VCaP (cell line): ENCODE measurements around the gene TWF2.

Source experiments
- H3K27ac ChIP-seq: fragments of 450-650 bp; 2 replicates; pipeline ENCODE4 v1.5.1; 2017
- TF ChIP-seq, protein P1 (sequence below): fragments of 450-650 bp; conservative IDR thresholded peaks from 2 replicates; pipeline ENCODE4 v1.5.1; 2017; ENCODE audit warnings: mild to moderate bottlenecking, moderate library complexity

TWF2 gene

DNA sequence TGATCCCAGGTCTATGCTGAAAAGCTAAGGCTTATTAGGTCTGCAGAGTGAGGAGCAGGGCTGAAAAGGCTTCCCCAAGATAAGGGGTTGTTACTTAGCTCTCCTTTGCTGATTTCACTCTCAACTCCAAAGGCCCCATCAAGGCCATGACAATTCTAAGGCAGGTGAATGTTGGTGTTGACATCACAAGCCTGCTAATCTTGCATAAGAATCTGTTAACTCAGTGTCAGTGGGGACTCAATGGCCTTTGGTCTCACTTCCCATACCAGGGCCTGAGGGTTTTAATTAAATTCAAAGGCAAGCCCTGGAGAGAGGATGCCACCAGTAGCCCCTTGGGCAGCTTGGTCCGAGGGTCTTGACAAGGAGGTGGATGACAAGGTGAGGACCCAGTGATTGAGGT is 50.4 kb downstream of the TWF2 start:
- no peak overlapping the region for H3K27ac ChIP-seq
- TF ChIP-seq, protein P1, sequence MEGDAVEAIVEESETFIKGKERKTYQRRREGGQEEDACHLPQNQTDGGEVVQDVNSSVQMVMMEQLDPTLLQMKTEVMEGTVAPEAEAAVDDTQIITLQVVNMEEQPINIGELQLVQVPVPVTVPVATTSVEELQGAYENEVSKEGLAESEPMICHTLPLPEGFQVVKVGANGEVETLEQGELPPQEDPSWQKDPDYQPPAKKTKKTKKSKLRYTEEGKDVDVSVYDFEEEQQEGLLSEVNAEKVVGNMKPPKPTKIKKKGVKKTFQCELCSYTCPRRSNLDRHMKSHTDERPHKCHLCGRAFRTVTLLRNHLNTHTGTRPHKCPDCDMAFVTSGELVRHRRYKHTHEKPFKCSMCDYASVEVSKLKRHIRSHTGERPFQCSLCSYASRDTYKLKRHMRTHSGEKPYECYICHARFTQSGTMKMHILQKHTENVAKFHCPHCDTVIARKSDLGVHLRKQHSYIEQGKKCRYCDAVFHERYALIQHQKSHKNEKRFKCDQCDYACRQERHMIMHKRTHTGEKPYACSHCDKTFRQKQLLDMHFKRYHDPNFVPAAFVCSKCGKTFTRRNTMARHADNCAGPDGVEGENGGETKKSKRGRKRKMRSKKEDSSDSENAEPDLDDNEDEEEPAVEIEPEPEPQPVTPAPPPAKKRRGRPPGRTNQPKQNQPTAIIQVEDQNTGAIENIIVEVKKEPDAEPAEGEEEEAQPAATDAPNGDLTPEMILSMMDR, result no peak

DNA sequence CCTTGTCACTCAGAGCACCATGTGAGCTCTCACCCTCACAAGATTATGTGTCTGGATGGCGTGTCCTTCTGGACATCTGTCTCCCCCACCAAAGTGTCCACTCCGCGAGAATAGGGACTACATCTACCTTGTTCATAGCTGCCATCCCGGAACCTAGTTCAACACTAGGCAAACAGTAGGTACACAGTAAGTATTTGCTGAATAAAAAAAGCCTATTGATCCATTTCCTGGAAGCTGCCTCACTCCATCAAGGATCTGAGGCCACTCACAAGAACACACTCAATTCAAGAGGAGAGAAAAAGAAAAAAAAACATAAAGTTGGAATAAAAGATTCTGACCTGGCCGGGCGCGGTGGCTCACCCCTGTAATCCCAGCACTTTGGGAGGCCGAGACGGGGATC is 52.2 kb downstream of the TWF2 start:
- TF ChIP-seq, protein P1, result no peak
- no peak overlapping the region for H3K27ac ChIP-seq

DNA sequence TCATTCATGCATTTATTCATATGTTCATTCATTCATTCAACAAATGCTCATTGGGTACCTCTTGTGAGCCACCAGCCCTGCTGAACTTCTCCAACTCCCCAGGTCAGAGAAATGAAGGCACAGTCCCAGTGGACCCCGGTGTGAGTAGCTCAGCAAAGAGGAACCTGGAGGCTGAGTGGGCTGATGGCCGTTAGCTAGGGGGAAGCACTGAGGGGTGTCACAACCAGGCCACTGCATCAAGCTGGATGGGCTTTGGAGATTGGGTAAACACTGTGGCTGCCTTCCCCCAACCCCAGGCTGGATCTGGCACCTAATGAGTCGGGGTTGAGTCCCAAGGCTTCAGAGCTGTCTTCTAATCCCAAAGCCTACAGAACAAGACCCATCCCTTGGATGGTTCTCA is 53.1 kb downstream of the TWF2 start:
- no peak overlapping the region for H3K27ac ChIP-seq
- TF ChIP-seq, protein P1, result no peak

DNA sequence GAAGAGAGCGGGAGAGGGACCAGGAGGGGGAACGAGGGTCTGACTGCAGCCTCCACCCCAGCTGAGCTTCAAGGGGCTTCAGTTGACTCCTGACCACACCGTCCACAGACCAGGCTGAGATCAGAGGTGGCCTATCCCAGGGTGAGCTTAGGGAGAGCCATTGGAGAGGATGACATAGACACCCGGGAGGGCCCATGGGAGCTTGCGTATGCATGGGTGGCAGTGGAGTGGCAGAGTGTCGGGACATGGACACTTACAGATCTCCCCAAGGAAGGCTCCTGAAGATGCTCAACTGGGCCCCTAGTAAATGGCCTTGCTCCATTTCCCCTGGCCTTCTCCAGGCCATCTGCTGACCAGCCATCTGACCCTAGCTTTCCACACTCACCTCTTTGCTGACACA is 53.6 kb downstream of the TWF2 start:
- TF ChIP-seq, protein P1, result no peak
- no peak overlapping the region for H3K27ac ChIP-seq

DNA sequence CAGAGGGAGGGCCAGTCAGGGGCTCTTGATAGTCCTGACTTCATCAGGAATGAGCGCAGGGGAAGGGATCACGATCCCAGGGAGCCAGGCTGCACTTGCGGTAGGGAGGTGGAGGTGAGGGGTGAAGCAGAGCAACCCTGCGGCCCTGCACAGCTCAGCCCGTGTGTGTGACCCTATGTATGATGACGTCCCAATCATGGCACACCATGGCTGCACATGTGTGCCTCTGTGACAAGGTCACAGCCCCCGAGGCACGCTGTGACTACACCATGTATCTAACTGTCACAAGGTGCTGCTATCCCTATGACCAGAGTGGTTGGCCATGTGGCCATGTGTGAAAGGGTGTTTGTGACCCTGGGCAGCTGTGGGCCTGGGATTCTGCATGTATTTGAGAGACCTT is 54.3 kb downstream of the TWF2 start:
- no peak overlapping the region for H3K27ac ChIP-seq
- TF ChIP-seq, protein P1, result no peak

DNA sequence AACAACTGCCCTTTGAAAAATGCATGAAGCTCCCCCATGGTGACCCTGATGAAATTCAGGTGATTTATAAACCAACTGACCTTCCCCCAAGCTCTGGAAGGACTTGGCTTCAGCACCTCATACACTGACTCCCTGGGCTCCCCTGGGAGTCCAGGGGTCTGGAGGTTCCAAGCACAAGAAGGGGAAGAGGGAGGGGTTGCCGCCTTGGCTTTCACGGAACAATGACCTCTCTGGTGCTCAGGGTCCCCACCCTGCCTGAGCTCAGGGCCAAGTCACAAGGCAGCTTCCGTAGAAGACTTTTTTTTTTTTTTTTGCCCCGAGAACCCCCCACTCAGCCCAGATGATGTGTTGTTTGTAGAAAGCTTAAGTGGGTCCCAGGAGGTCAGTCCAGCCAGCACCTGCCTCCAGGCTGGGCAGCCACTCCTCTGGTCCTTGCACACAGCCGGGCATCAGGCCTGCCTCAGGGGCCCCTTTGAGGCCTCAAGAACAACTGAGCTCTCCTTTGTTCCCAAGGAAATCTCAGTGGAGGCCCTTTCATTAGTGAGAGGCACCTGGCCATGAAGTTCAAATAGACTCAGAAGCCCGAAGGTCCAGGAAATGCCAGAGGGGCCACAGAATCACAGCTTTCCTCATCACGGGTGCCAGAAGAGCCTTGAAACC is 55.0 kb downstream of the TWF2 start:
- no peak overlapping the region for H3K27ac ChIP-seq
- TF ChIP-seq, protein P1, result no peak

DNA sequence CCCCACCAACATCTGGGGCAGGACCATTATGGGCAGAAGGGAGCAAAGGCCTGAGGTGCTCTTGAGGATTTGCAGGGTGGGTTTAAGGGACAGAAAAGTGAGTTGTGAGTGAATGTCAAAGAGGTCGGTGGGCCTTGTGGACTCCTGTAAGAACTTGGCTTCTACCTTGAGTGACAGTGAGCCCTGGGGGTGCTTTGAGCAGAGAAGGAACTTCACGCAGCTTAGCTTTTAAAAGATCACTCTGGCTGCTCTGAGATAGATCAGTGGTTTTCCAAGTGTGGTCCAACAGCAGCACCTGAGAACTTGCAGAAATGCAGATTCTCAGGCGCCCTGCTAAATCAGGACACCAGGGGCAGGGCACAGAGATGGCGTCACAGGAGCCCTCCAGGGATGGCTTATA is 56.3 kb downstream of the TWF2 start:
- TF ChIP-seq, protein P1, result no peak
- H3K27ac ChIP-seq, result no peak overlapping the region

DNA sequence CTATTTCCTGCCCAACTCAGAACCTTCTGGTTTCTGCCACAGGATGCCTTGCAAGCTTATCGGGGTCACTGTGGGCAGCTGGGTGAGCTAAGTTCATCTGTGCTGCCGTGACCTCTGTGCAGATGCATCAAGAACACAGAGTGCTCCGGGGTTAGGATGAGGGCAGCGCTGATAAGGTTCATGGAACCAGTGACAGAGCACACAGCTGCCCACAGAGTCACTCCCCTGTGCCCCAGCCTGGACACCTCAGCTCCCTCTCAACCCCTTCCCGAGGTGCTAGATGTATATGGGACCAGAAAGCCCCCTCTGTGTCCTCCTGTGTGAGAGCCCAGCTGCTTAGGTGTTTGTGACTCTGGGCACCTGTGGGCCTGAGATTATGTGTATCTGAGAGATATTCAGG is 56.8 kb downstream of the TWF2 start:
- TF ChIP-seq, protein P1, result no peak
- H3K27ac ChIP-seq, result no peak overlapping the region
